ENCODE results near the gene IL1RAPL1. TPM values are rescaled to one million over a fixed set of nuclear protein-coding genes. Genes with fewer than 3 reads are reported as not detected.

The IL1RAPL1 gene
- total RNA-seq, 4 donors from 2014 or later: 8.2 to 10.9 (median 8.8) TPM

GRCh38 chrX:29172880-29173279, 585.6 kb downstream of the IL1RAPL1 start:
- H3K27me3 ChIP-seq: no peaks in the 10 kb centered on the region
- H3K36me3 ChIP-seq: no peaks in the 10 kb centered on the region
- H3K27ac ChIP-seq: no peak overlapping the region
- TF ChIP-seq, protein P1, sequence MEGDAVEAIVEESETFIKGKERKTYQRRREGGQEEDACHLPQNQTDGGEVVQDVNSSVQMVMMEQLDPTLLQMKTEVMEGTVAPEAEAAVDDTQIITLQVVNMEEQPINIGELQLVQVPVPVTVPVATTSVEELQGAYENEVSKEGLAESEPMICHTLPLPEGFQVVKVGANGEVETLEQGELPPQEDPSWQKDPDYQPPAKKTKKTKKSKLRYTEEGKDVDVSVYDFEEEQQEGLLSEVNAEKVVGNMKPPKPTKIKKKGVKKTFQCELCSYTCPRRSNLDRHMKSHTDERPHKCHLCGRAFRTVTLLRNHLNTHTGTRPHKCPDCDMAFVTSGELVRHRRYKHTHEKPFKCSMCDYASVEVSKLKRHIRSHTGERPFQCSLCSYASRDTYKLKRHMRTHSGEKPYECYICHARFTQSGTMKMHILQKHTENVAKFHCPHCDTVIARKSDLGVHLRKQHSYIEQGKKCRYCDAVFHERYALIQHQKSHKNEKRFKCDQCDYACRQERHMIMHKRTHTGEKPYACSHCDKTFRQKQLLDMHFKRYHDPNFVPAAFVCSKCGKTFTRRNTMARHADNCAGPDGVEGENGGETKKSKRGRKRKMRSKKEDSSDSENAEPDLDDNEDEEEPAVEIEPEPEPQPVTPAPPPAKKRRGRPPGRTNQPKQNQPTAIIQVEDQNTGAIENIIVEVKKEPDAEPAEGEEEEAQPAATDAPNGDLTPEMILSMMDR (IDR thresholded peaks at IDR 0.05): no peak
- no peak for TF ChIP-seq EP300 (IDR thresholded peaks at IDR 0.05)
- TF ChIP-seq POLR2A (IDR thresholded peaks at IDR 0.05): no peak
- no peak for DNase-seq (ENCODE audit: low spot score in 2 of 2)
- no peaks in the 10 kb centered on the region for H3K9me3 ChIP-seq
- H3K4me3 ChIP-seq: no peak overlapping the region
- WGBS, 2 donors: 56 to 74% methylated on average over 3 of the region's 3 CpGs
- no peaks in the 10 kb centered on the region for H3K4me1 ChIP-seq

DNA sequence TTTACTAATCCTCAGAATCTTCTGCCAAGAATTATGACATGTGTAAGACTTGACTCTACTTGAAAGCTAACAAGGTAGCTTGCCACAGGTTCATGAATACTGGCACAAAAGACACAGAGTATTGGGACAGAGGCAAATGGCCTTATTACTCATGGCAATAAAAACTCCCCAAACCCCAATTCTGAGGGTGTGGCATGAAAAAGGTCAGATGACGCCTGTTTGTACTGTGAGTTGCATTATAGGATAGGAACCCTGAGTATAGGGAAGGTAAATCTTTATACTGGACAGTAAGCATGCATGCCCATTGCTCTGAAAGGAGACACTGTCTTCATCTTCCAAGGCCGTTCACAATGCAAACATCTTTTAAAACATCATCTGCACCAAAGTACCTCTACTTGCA, 600.0 kb downstream of the IL1RAPL1 start:
- TF ChIP-seq, protein P1 (IDR thresholded peaks at IDR 0.05): no peak
- Histone ChIP-seq H3K36me3 (no peaks in the 10 kb centered on the region), H3K9me3 (no peaks in the 10 kb centered on the region), H3K27ac (no peak overlapping the region), H3K4me3 (no peak overlapping the region), H3K4me1 (no peaks in the 10 kb centered on the region), H3K27me3 (no peaks in the 10 kb centered on the region)
- WGBS, 2 donors: 68 to 100% methylated on average over 1 to 2 of the region's 2 CpGs
- no peak for DNase-seq (ENCODE audit: low spot score in 2 of 2)

DNA sequence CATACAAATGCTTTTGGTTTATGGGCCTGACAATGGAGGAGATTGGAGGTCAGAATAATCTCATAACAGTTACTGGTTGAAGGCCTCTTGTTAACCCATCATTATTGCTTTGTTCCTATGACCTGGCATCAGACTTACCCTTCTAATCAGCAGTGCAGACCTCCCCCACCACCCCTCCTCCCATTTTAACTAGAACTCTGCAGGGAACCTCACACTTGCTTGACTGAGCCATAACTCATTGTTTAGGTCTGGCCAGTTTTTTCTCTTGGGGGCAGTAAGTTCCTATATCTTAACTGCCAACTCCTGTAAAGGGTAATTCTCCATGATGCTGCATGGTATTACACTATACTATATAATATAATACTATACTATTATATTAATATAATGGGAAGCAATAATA, 609.3 kb downstream of the IL1RAPL1 start:
- H3K9me3 ChIP-seq: no peaks in the 10 kb centered on the region
- DNase-seq (ENCODE audit: low spot score in 2 of 2): no peak
- no peaks in the 10 kb centered on the region for H3K36me3 ChIP-seq
- H3K4me3 ChIP-seq: no peak overlapping the region
- H3K4me1 ChIP-seq: no peaks in the 10 kb centered on the region
- no peaks in the 10 kb centered on the region for H3K27me3 ChIP-seq
- TF ChIP-seq EP300 (IDR thresholded peaks at IDR 0.05) (no peak), POLR2A (IDR thresholded peaks at IDR 0.05) (no peak)
- TF ChIP-seq, protein P1 (IDR thresholded peaks at IDR 0.05): no peak
- no peak overlapping the region for H3K27ac ChIP-seq

DNA sequence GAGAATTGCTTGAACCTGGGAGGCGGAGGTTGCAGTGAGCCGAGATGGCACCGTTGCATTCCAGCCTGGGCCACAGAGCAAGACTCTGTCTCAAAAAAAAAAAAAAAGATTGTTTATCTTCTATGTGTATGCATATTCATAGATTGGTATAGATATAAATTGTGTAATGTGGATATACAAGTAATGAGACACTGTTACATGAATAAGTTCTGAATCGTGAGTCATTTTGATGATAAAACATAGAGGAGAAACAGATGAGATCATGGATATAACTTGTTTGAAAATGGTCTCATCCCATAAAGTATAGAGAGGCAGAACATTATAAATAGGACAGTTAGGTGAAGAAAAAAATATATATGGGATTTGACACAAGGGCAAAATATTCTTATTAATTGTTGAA, 628.0 kb downstream of the IL1RAPL1 start:
- H3K4me1 ChIP-seq: no peaks in the 10 kb centered on the region
- H3K9me3 ChIP-seq: no peaks in the 10 kb centered on the region
- 87 to 89% methylated on average over 4 of the region's 4 CpGs for WGBS, 2 donors
- no peak overlapping the region for H3K4me3 ChIP-seq
- no peaks in the 10 kb centered on the region for H3K27me3 ChIP-seq
- TF ChIP-seq POLR2A (IDR thresholded peaks at IDR 0.05): no peak
- no peak for TF ChIP-seq EP300 (IDR thresholded peaks at IDR 0.05)
- TF ChIP-seq, protein P1 (IDR thresholded peaks at IDR 0.05): no peak
- DNase-seq (ENCODE audit: low spot score in 2 of 2): no peak
- no peak overlapping the region for H3K27ac ChIP-seq
- H3K36me3 ChIP-seq: no peaks in the 10 kb centered on the region

DNA sequence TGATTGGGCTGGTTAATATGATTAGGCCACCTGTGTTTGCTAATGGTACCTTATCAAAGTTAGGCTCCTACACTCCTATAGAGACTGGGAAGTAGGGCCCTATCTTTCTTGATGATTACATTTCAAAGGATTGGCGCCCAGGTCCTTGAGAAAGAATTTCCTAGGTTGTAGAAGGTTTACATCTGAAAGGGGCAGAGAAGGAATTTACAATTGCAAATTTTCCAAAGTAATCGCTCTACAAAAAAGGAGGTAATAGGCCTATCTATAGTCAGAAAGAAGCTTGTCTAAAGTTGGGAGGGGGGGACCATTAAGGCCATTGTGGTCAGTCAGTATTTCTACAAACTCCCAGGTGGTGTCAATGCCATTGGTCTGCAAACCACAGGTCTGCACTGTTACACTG, 638.4 kb downstream of the IL1RAPL1 start:
- H3K36me3 ChIP-seq: no peaks in the 10 kb centered on the region
- H3K9me3 ChIP-seq: no peaks in the 10 kb centered on the region

More for the DNA sequence above, 638.4 kb downstream of the IL1RAPL1 start:
- WGBS, 2 donors: 52 to 86% methylated on average over 2 of the region's 2 CpGs
- Histone ChIP-seq H3K27ac (no peak overlapping the region), H3K4me3 (no peak overlapping the region), H3K4me1 (no peaks in the 10 kb centered on the region), H3K27me3 (no peaks in the 10 kb centered on the region)
- no peak for DNase-seq (ENCODE audit: low spot score in 2 of 2)
- TF ChIP-seq EP300 (IDR thresholded peaks at IDR 0.05) (no peak), POLR2A (IDR thresholded peaks at IDR 0.05) (no peak)
- TF ChIP-seq, protein P1 (IDR thresholded peaks at IDR 0.05): no peak

Data from tibial nerve (tissue), 4 donors.